GM12864 (cell line): ENCODE data around the gene RSL24D1.
"Not testable (repeated sequence)": the region's sequence is repeated elsewhere in the genome, so short reads cannot be mapped to it uniquely, and the experiment has no call there.

ENCODE experiments used
- DNase-seq: peaks from one replicate; pipeline ENCODE4 v3.0.0-alpha.2; 2011; ENCODE audit warnings: low read depth
- H3K4me3 ChIP-seq: 2 replicates; pipeline ENCODE4 v1.5.1; 2011; ENCODE audit warnings: mild to moderate bottlenecking, low read depth, low read length, control low read depth
- CTCF ChIP-seq: IDR thresholded peaks from 2 replicates; pipeline ENCODE4 v1.5.1; 2011; ENCODE audit warnings: low read depth, mild to moderate bottlenecking, moderate library complexity, low read length, control low read depth, inconsistent platforms; ENCODE audit errors: missing control alignments

Gene RSL24D1

GRCh38 chr15:55151631-55152030, 45.1 kb downstream of the RSL24D1 start:
- no peak for DNase-seq
- no peak for TF ChIP-seq CTCF
- H3K4me3 ChIP-seq, result no peak overlapping the region

- H3K4me3 ChIP-seq, DNase-seq: not testable (repeated sequence)
Observed at GRCh38 chr15:55143132-55143531, 53.6 kb downstream of the RSL24D1 start.

GRCh38 chr15:55133972-55134371, 62.8 kb downstream of the RSL24D1 start:
- no peak for DNase-seq
- no peak for TF ChIP-seq CTCF
- H3K4me3 ChIP-seq, result no peak overlapping the region

GRCh38 chr15:55132672-55133071, 64.1 kb downstream of the RSL24D1 start:
- no peak for TF ChIP-seq CTCF
- DNase-seq, result no peak
- no peak overlapping the region for H3K4me3 ChIP-seq
